Testis (tissue), 2 donors: ENCODE measurements around the gene SNX13.

Source experiments
- CTCF ChIP-seq, 3 experiments: fragments of 450-650 bp in 2 of 3; fragments of 200-600 bp in 1 of 3; sonication (generic) in 1 of 3; IDR thresholded peaks; one replicate each; pipeline ENCODE4 v1.5.1; 2016 to 2019; ENCODE audit warnings: antibody characterized with exemption in 3 of 3, mild to moderate bottlenecking in 2 of 3, moderate library complexity in 1 of 3
- POLR2A ChIP-seq: fragments of 450-650 bp; IDR thresholded peaks from one replicate; pipeline ENCODE4 v1.6.1; 2017; ENCODE audit warnings: antibody characterized with exemption, mild to moderate bottlenecking, moderate library complexity

GRCh38 chr7:17832820-17833355, 107.4 kb downstream of the SNX13 start:
- no peak for TF ChIP-seq CTCF (IDR thresholded peaks at IDR 0.05)
- no peak for TF ChIP-seq POLR2A
